Measurements from ENCODE around the gene SLC27A2.

DNA sequence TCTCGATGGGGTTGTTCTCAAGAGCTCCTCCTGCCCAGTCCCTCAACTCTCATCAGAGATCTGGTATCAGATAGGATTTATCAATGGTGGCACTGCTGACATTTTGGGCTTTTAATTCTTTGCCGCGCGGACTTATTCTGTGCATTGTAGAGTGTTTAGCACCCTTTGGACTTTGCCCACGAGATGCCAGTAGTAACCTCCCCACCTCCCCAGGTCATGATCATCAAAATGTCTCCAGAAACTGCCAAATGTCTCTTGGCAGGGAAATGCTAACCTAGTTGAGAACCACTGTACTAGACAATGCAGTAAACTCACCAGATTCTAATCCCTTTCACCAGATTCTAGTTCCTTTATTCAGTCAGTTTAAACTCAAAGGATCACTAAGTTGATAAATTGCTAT, 24.0 kb downstream of the SLC27A2 start:
- TF ChIP-seq EZH2 (IDR thresholded peaks at IDR 0.05; ENCODE audit: low read depth, unreplicated experiment) = no peak
- TF ChIP-seq, protein P1, sequence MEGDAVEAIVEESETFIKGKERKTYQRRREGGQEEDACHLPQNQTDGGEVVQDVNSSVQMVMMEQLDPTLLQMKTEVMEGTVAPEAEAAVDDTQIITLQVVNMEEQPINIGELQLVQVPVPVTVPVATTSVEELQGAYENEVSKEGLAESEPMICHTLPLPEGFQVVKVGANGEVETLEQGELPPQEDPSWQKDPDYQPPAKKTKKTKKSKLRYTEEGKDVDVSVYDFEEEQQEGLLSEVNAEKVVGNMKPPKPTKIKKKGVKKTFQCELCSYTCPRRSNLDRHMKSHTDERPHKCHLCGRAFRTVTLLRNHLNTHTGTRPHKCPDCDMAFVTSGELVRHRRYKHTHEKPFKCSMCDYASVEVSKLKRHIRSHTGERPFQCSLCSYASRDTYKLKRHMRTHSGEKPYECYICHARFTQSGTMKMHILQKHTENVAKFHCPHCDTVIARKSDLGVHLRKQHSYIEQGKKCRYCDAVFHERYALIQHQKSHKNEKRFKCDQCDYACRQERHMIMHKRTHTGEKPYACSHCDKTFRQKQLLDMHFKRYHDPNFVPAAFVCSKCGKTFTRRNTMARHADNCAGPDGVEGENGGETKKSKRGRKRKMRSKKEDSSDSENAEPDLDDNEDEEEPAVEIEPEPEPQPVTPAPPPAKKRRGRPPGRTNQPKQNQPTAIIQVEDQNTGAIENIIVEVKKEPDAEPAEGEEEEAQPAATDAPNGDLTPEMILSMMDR (conservative IDR thresholded peaks at IDR 0.05; ENCODE audit: low read depth in 2 of 2) = no peak
- TF ChIP-seq POLR2AphosphoS5 (IDR thresholded peaks at IDR 0.05; ENCODE audit: low read depth) = no peak
- no peak for TF ChIP-seq EZH2phosphoT487 (IDR thresholded peaks at IDR 0.05; ENCODE audit: unreplicated experiment)
- TF ChIP-seq, protein P2, sequence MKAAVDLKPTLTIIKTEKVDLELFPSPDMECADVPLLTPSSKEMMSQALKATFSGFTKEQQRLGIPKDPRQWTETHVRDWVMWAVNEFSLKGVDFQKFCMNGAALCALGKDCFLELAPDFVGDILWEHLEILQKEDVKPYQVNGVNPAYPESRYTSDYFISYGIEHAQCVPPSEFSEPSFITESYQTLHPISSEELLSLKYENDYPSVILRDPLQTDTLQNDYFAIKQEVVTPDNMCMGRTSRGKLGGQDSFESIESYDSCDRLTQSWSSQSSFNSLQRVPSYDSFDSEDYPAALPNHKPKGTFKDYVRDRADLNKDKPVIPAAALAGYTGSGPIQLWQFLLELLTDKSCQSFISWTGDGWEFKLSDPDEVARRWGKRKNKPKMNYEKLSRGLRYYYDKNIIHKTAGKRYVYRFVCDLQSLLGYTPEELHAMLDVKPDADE (IDR thresholded peaks at IDR 0.05) = no peak
- no peak for TF ChIP-seq JUNB (IDR thresholded peaks at IDR 0.05; ENCODE audit: unreplicated experiment)
- TF ChIP-seq, protein P3, sequence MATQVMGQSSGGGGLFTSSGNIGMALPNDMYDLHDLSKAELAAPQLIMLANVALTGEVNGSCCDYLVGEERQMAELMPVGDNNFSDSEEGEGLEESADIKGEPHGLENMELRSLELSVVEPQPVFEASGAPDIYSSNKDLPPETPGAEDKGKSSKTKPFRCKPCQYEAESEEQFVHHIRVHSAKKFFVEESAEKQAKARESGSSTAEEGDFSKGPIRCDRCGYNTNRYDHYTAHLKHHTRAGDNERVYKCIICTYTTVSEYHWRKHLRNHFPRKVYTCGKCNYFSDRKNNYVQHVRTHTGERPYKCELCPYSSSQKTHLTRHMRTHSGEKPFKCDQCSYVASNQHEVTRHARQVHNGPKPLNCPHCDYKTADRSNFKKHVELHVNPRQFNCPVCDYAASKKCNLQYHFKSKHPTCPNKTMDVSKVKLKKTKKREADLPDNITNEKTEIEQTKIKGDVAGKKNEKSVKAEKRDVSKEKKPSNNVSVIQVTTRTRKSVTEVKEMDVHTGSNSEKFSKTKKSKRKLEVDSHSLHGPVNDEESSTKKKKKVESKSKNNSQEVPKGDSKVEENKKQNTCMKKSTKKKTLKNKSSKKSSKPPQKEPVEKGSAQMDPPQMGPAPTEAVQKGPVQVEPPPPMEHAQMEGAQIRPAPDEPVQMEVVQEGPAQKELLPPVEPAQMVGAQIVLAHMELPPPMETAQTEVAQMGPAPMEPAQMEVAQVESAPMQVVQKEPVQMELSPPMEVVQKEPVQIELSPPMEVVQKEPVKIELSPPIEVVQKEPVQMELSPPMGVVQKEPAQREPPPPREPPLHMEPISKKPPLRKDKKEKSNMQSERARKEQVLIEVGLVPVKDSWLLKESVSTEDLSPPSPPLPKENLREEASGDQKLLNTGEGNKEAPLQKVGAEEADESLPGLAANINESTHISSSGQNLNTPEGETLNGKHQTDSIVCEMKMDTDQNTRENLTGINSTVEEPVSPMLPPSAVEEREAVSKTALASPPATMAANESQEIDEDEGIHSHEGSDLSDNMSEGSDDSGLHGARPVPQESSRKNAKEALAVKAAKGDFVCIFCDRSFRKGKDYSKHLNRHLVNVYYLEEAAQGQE (IDR thresholded peaks at IDR 0.05; ENCODE audit: unreplicated experiment) = no peak
- TF ChIP-seq STAT1 (IDR thresholded peaks at IDR 0.05; ENCODE audit: unreplicated experiment) = no peak
- TF ChIP-seq ZNF114 (CRISPR knock-in tag; IDR thresholded peaks at IDR 0.05) = no peak

All from GM23338 (cell line).